WTC11 (cell line): Measurements from ENCODE around the gene BCAS3. TPM values are rescaled to one million over a fixed set of nuclear protein-coding genes. Genes with fewer than 3 reads are reported as not detected.

Experiments
- ATAC-seq: fragments of 200-7000 bp; cut with Tn5 transposase; 2 replicates; pipeline ENCODE4 v1.10.0; 2021; ENCODE audit warnings: mild to moderate bottlenecking, moderate library complexity
- CTCF ChIA-PET: fragments of 300-600 bp; sonication (Branson Sonifier 250); formaldehyde crosslinking; loops from one replicate; lab custom pipeline; 2021; ENCODE audit warnings: antibody characterized with exemption; lab: Charles Lee
- POLR2A ChIA-PET: fragments of 350-600 bp; sonication (Branson Sonifier 250); formaldehyde crosslinking; loops from one replicate; lab custom pipeline; 2021; ENCODE audit warnings: antibody characterized with exemption; lab: Charles Lee
- DNase-seq: peaks from one replicate; pipeline ENCODE4 v3.0.0; 2021; ENCODE audit warnings: low spot score
- H3K27ac Mint-ChIP-seq: 2 replicates; pipeline ENCODE4 v1.8.0; 2021; ENCODE audit warnings: mixed read lengths
- H3K27me3 Mint-ChIP-seq: 2 replicates; pipeline ENCODE4 v1.8.0; 2021; ENCODE audit warnings: low read depth, mild to moderate bottlenecking, moderate library complexity, mixed read lengths
- H3K36me3 Mint-ChIP-seq: 2 replicates; pipeline ENCODE4 v1.8.0; 2021; ENCODE audit warnings: mixed read lengths
- H3K4me1 Mint-ChIP-seq: 2 replicates; pipeline ENCODE4 v1.8.0; 2022; ENCODE audit warnings: mixed read lengths
- H3K4me3 Mint-ChIP-seq: 2 replicates; pipeline ENCODE4 v1.8.0; 2021; ENCODE audit warnings: mild to moderate bottlenecking, moderate library complexity, mixed read lengths
- H3K9me3 Mint-ChIP-seq: 2 replicates; pipeline ENCODE4 v1.8.0; 2021; ENCODE audit warnings: mixed read lengths
- ATF2 ChIP-seq: sonication (generic); formaldehyde crosslinking; IDR thresholded peaks from 2 replicates; pipeline ENCODE4 v1.8.1; 2022; ENCODE audit warnings: low read depth, missing genetic modification reagents, borderline replicate concordance
- ELF4 ChIP-seq: sonication (generic); formaldehyde crosslinking; IDR thresholded peaks from 2 replicates; pipeline ENCODE4 v1.8.1; 2022; ENCODE audit warnings: low read depth, mild to moderate bottlenecking, moderate library complexity, missing genetic modification reagents
- EMX1 ChIP-seq: fragments of 250-450 bp; sonication (Bioruptor Pico); IDR thresholded peaks from 2 replicates; pipeline ENCODE4 v1.8.0; 2021; ENCODE audit warnings: mild to moderate bottlenecking
- ERG ChIP-seq: fragments of 250-450 bp; sonication (Bioruptor Pico); IDR thresholded peaks from 2 replicates; pipeline ENCODE4 v1.8.0; 2021; ENCODE audit warnings: mild to moderate bottlenecking
- FOXJ3 ChIP-seq: sonication (generic); formaldehyde crosslinking; IDR thresholded peaks from 2 replicates; pipeline ENCODE4 v1.9.0; 2021; ENCODE audit warnings: missing genetic modification reagents, mild to moderate bottlenecking, borderline replicate concordance
- FOXP1 ChIP-seq: sonication (generic); formaldehyde crosslinking; IDR thresholded peaks from 2 replicates; pipeline ENCODE4 v1.8.0; 2022; ENCODE audit warnings: missing genetic modification reagents, mild to moderate bottlenecking, moderate library complexity, borderline replicate concordance
- FOXP4 ChIP-seq: sonication (generic); formaldehyde crosslinking; IDR thresholded peaks from 2 replicates; pipeline ENCODE4 v1.8.0; 2022; ENCODE audit warnings: mild to moderate bottlenecking, missing genetic modification reagents
- HMGXB4 ChIP-seq: sonication (generic); formaldehyde crosslinking; IDR thresholded peaks from 2 replicates; pipeline ENCODE4 v1.8.1; 2023; ENCODE audit warnings: mild to moderate bottlenecking, moderate library complexity, missing genetic modification reagents
- IRF2 ChIP-seq: sonication (generic); formaldehyde crosslinking; IDR thresholded peaks from 2 replicates; pipeline ENCODE4 v1.8.0; 2022; ENCODE audit warnings: low read depth, missing genetic modification reagents, borderline replicate concordance
- MXD4 ChIP-seq: fragments of 250-450 bp; sonication (Bioruptor Pico); IDR thresholded peaks from 2 replicates; pipeline ENCODE4 v1.8.0; 2021; ENCODE audit warnings: mild to moderate bottlenecking, moderate library complexity, borderline replicate concordance
- NR3C1 ChIP-seq: sonication (generic); formaldehyde crosslinking; conservative IDR thresholded peaks from 2 replicates; pipeline ENCODE4 v1.8.1; 2023; ENCODE audit warnings: low read depth, mild to moderate bottlenecking, missing genetic modification reagents
- PREB ChIP-seq: sonication (generic); formaldehyde crosslinking; IDR thresholded peaks from 2 replicates; pipeline ENCODE4 v1.8.1; 2022; ENCODE audit warnings: mild to moderate bottlenecking, missing genetic modification reagents, moderate library complexity, borderline replicate concordance
- TP53 ChIP-seq: sonication (generic); formaldehyde crosslinking; IDR thresholded peaks from 2 replicates; pipeline ENCODE4 v1.8.1; 2023; ENCODE audit warnings: mild to moderate bottlenecking, missing genetic modification reagents
- USF1 ChIP-seq: sonication (generic); formaldehyde crosslinking; IDR thresholded peaks from 2 replicates; pipeline ENCODE4 v1.8.0; 2022; ENCODE audit warnings: mild to moderate bottlenecking, missing genetic modification reagents
- ZNF138 ChIP-seq: sonication (generic); formaldehyde crosslinking; conservative IDR thresholded peaks from 2 replicates; pipeline ENCODE4 v1.8.1; 2022; ENCODE audit warnings: mild to moderate bottlenecking, moderate library complexity, missing genetic modification reagents
- ZNF219 ChIP-seq: sonication (generic); formaldehyde crosslinking; IDR thresholded peaks from 2 replicates; pipeline ENCODE4 v1.8.0; 2023; ENCODE audit warnings: missing genetic modification reagents, mild to moderate bottlenecking, borderline replicate concordance
- ZNF281 ChIP-seq: sonication (generic); formaldehyde crosslinking; IDR thresholded peaks from 2 replicates; pipeline ENCODE4 v1.8.0; 2023; ENCODE audit warnings: mild to moderate bottlenecking, missing genetic modification reagents
- ZNF425 ChIP-seq: fragments of 250-450 bp; sonication (Bioruptor Pico); conservative IDR thresholded peaks from 2 replicates; pipeline ENCODE4 v1.9.0; 2021; ENCODE audit warnings: mild to moderate bottlenecking
- ZNF671 ChIP-seq: fragments of 250-450 bp; sonication (Bioruptor Pico); IDR thresholded peaks from 2 replicates; pipeline ENCODE4 v1.8.0; 2021; ENCODE audit warnings: mild to moderate bottlenecking
- total RNA-seq: library from RNA; stranded (reverse); gene quantifications from 3 replicates; pipeline ENCODE4 v1.2.3, GENCODE V29; 2021

The BCAS3 gene
- total RNA-seq, 1 experiment from 2014 or later: 15.5 TPM

GRCh38 chr17:61255647-61256046 lies 578.0 kb downstream of the BCAS3 start (continued):
- no peak for TF ChIP-seq NR3C1 (CRISPR knock-in tag)
- no peak for TF ChIP-seq PREB (CRISPR knock-in tag)
- TF ChIP-seq MXD4 (CRISPR knock-in tag): no peak
- no peak for TF ChIP-seq ERG (CRISPR knock-in tag)

- Mint-ChIP-seq H3K27me3 (no peaks in the 10 kb centered on the region), H3K4me1 (peaks cover 10% of the 10 kb centered on the region), H3K27ac (no peak overlapping the region), H3K4me3 (no peak overlapping the region), H3K36me3 (no peaks in the 10 kb centered on the region), H3K9me3 (no peaks in the 10 kb centered on the region)
- DNase-seq (no peak), ATAC-seq (no peak)
- TF ChIP-seq HMGXB4 (CRISPR knock-in tag) (no peak), FOXP4 (CRISPR knock-in tag) (no peak), ELF4 (no peak), NR3C1 (CRISPR knock-in tag) (no peak), ATF2 (CRISPR knock-in tag) (no peak), FOXP1 (CRISPR knock-in tag) (no peak), EMX1 (CRISPR knock-in tag) (no peak), IRF2 (CRISPR knock-in tag) (no peak), FOXJ3 (no peak), ZNF219 (CRISPR knock-in tag) (no peak), ZNF281 (no peak), USF1 (CRISPR knock-in tag) (no peak), ZNF671 (no peak), TP53 (CRISPR knock-in tag) (no peak), ZNF138 (CRISPR knock-in tag) (no peak), ZNF425 (CRISPR knock-in tag) (no peak)
- CTCF ChIA-PET: no interaction called here
- POLR2A ChIA-PET: no interaction called here
Observed at GRCh38 chr17:61259360-61259759, 581.7 kb downstream of the BCAS3 start.
